ENCODE data around the gene ROR2. TPM values are rescaled to one million over a fixed set of nuclear protein-coding genes. Genes with fewer than 3 reads are reported as not detected.

The ROR2 gene
- total RNA-seq, 1 experiment from 2014 or later, result 0.84 TPM

GRCh38 chr9:91817106-91817492 lies 132.9 kb downstream of the ROR2 start:
- TF ChIP-seq CTCF (IDR thresholded peaks at IDR 0.05; ENCODE audit: unreplicated experiment), result no peak
- no peak overlapping the region for H3K27ac Mint-ChIP-seq (ENCODE audit: low read depth, unreplicated experiment)
- intact Hi-C loops (cut with micrococcal nuclease), result no loop called here
- H3K4me1 Mint-ChIP-seq (ENCODE audit: insufficient read depth, unreplicated experiment), result peaks cover 7% of the 10 kb centered on the region
- no peak for DNase-seq (ENCODE audit: unreplicated experiment)
- no peaks in the 10 kb centered on the region for H3K9me3 Mint-ChIP-seq (ENCODE audit: unreplicated experiment)
- no peaks in the 10 kb centered on the region for H3K36me3 Mint-ChIP-seq (ENCODE audit: insufficient read depth, unreplicated experiment)
- POLR2A ChIA-PET, result interaction anchor here (0.6 kb wide), 1 partner anchor 49 kb away, joined by 3 read pairs; no protein-coding TSS in a partner anchor
- no peak overlapping the region for H3K4me3 Mint-ChIP-seq (ENCODE audit: unreplicated experiment)
- no TSS peak for BruUV-seq (replicated peaks)
- peaks cover 10% of the 10 kb centered on the region for H3K27me3 Mint-ChIP-seq (ENCODE audit: insufficient read depth, unreplicated experiment)
- CTCF ChIA-PET, result interaction anchor here (0.7 kb wide), 1 partner anchor 10 kb away, joined by 4 read pairs; no protein-coding TSS in a partner anchor

- Mint-ChIP-seq H3K9me3 (ENCODE audit: unreplicated experiment) (no peaks in the 10 kb centered on the region), H3K27me3 (ENCODE audit: insufficient read depth, unreplicated experiment) (peaks cover 2% of the 10 kb centered on the region), H3K4me3 (ENCODE audit: unreplicated experiment) (no peak overlapping the region), H3K36me3 (ENCODE audit: insufficient read depth, unreplicated experiment) (no peaks in the 10 kb centered on the region), H3K27ac (ENCODE audit: low read depth, unreplicated experiment) (no peak overlapping the region), H3K4me1 (ENCODE audit: insufficient read depth, unreplicated experiment) (peaks cover 3% of the 10 kb centered on the region)
- ChIA-PET CTCF (interaction anchor here (0.6 kb wide), 1 partner anchor 230 kb away, joined by 3 read pairs; no protein-coding TSS in a partner anchor), POLR2A (interaction anchor here (0.7 kb wide), 1 partner anchor 31 kb away, joined by 3 read pairs; no protein-coding TSS in a partner anchor)
- no peak for TF ChIP-seq CTCF (IDR thresholded peaks at IDR 0.05; ENCODE audit: unreplicated experiment)
- BruUV-seq (replicated peaks), result no TSS peak
- intact Hi-C loops (cut with micrococcal nuclease), result no loop called here
- no peak for DNase-seq (ENCODE audit: unreplicated experiment)
Measured at GRCh38 chr9:91816356-91816755, 133.7 kb downstream of the ROR2 start.

- H3K27ac Mint-ChIP-seq (ENCODE audit: low read depth, unreplicated experiment), result no peak overlapping the region
- no peaks in the 10 kb centered on the region for H3K4me1 Mint-ChIP-seq (ENCODE audit: insufficient read depth, unreplicated experiment)
- H3K27me3 Mint-ChIP-seq (ENCODE audit: insufficient read depth, unreplicated experiment), result no peaks in the 10 kb centered on the region
- POLR2A ChIA-PET, result no interaction called here
- intact Hi-C loops (cut with micrococcal nuclease), result no loop called here
- no peak for DNase-seq (ENCODE audit: unreplicated experiment)
- no peaks in the 10 kb centered on the region for H3K36me3 Mint-ChIP-seq (ENCODE audit: insufficient read depth, unreplicated experiment)
- H3K4me3 Mint-ChIP-seq (ENCODE audit: unreplicated experiment), result no peak overlapping the region
- H3K9me3 Mint-ChIP-seq (ENCODE audit: unreplicated experiment), result no peaks in the 10 kb centered on the region
- CTCF ChIA-PET, result no interaction called here
- no TSS peak for BruUV-seq (replicated peaks)
- no peak for TF ChIP-seq CTCF (IDR thresholded peaks at IDR 0.05; ENCODE audit: unreplicated experiment)
Measured at GRCh38 chr9:91815896-91816295, 134.1 kb downstream of the ROR2 start.

GRCh38 chr9:91814753-91815152 lies 135.3 kb downstream of the ROR2 start:
- no TSS peak for BruUV-seq (replicated peaks)

More at GRCh38 chr9:91814753-91815152, 135.3 kb downstream of the ROR2 start:
- intact Hi-C loops (cut with micrococcal nuclease), result no loop called here
- Mint-ChIP-seq H3K9me3 (ENCODE audit: unreplicated experiment) (no peaks in the 10 kb centered on the region), H3K36me3 (ENCODE audit: insufficient read depth, unreplicated experiment) (no peaks in the 10 kb centered on the region), H3K4me1 (ENCODE audit: insufficient read depth, unreplicated experiment) (no peaks in the 10 kb centered on the region), H3K27ac (ENCODE audit: low read depth, unreplicated experiment) (no peak overlapping the region), H3K4me3 (ENCODE audit: unreplicated experiment) (no peak overlapping the region), H3K27me3 (ENCODE audit: insufficient read depth, unreplicated experiment) (no peaks in the 10 kb centered on the region)
- DNase-seq (ENCODE audit: unreplicated experiment), result no peak
- POLR2A ChIA-PET, result no interaction called here
- CTCF ChIA-PET, result interaction anchor here (0.6 to 0.9 kb wide), 3 partner anchors 14 to 142 kb away, joined by 3 to 4 read pairs (median 3); no protein-coding TSS in a partner anchor
- no peak for TF ChIP-seq CTCF (IDR thresholded peaks at IDR 0.05; ENCODE audit: unreplicated experiment)
